Panc1 (cell line): ENCODE measurements around the gene SMIM29. TPM values are rescaled to one million over a fixed set of nuclear protein-coding genes. Genes with fewer than 3 reads are reported as not detected.

Experiments used
- ATAC-seq: fragments of 200-7000 bp; cut with Tn5 transposase; 2 replicates; pipeline ENCODE4 v1.9.1; 2020; ENCODE audit warnings: mild to moderate bottlenecking, moderate library complexity
- BruUV-seq: library from RNA; stranded (reverse); fragments of 400-500 nt; replicated peaks from 2 replicates; lab custom pipeline; 2021; lab: Mats Ljungman, UMichigan
- CTCF ChIA-PET: fragments of 300-600 bp; sonication (Branson Sonifier 250); formaldehyde crosslinking; loops from one replicate; lab custom pipeline; 2022; ENCODE audit warnings: antibody characterized with exemption; lab: Charles Lee
- POLR2A ChIA-PET: fragments of 300-600 bp; sonication (Branson Sonifier 250); formaldehyde crosslinking; loops from one replicate; lab custom pipeline; 2022; ENCODE audit warnings: antibody characterized with exemption; lab: Charles Lee
- DNase-seq: peaks from one replicate; pipeline ENCODE4 v3.0.0-alpha.2; 2010; ENCODE audit warnings: low read depth, low spot score
- H3K27ac ChIP-seq: 2 replicates; pipeline ENCODE4 v1.5.1; 2011; ENCODE audit warnings: mild to moderate bottlenecking, low read length, inconsistent platforms
- H3K27me3 ChIP-seq: fragments of 200-500 bp; sonication (Bioruptor generic); 2 replicates; pipeline ENCODE4 v1.6.0; 2014; ENCODE audit warnings: low read length, inconsistent platforms; ENCODE audit not compliant: control insufficient read depth, insufficient read depth
- H3K36me3 ChIP-seq: fragments of 200-500 bp; sonication (Bioruptor generic); 2 replicates; pipeline ENCODE4 v1.5.1; 2014; ENCODE audit warnings: inconsistent platforms, mild to moderate bottlenecking, low read length, moderate library complexity; ENCODE audit not compliant: control insufficient read depth, insufficient read depth
- H3K4me1 ChIP-seq: 2 replicates; pipeline ENCODE4 v1.5.1; 2011; ENCODE audit warnings: inconsistent platforms, mild to moderate bottlenecking, low read length, moderate library complexity; ENCODE audit not compliant: control insufficient read depth, insufficient read depth
- H3K4me3 ChIP-seq, 2 experiments: 2 replicates each; pipeline ENCODE4 v1.5.1; 2011 to 2012; ENCODE audit warnings: low read depth in 2 of 2, low read length in 2 of 2, mild to moderate bottlenecking in 2 of 2, inconsistent platforms in 1 of 2, moderate library complexity in 1 of 2
- H3K9me3 ChIP-seq: fragments of 200-500 bp; sonication (Bioruptor generic); 2 replicates; pipeline ENCODE4 v1.5.1; 2014; ENCODE audit warnings: low read depth, mild to moderate bottlenecking, inconsistent platforms, low read length, moderate library complexity; ENCODE audit not compliant: control insufficient read depth, insufficient read depth
- POLR2AphosphoS5 ChIP-seq: IDR thresholded peaks from 2 replicates; pipeline ENCODE4 v1.6.1; 2012; ENCODE audit warnings: mild to moderate bottlenecking, low read depth, low read length, moderate library complexity
- SIN3A ChIP-seq: IDR thresholded peaks from 2 replicates; pipeline ENCODE4 v1.6.1; 2012; ENCODE audit warnings: low read depth, mild to moderate bottlenecking, low read length, moderate library complexity, borderline replicate concordance; ENCODE audit not compliant: insufficient read depth
- TCF7L2 ChIP-seq: IDR thresholded peaks from 2 replicates; pipeline ENCODE4 v1.6.1; 2011; ENCODE audit warnings: mild to moderate bottlenecking, low read depth, low read length, inconsistent platforms
- in situ Hi-C: cut with HindIII; loops from 2 replicates; pipeline ENCODE4 v1.10.0; 2016; ENCODE audit warnings: low sequenced_read_pairs, low pct_unique_long_range_greater_than_20kb
- intact Hi-C: fragments of 100-400 bp; cut with micrococcal nuclease; formaldehyde crosslinking; loops from one replicate; pipeline ENCODE4 v1.10.0; 2022; ENCODE audit not compliant: unreplicated experiment
- total RNA-seq: library from RNA; stranded (reverse); gene quantifications from one replicate; pipeline ENCODE4 v1.2.1, GENCODE V29; 2021; ENCODE audit not compliant: unreplicated experiment
- TF ChIP-seq, protein P1 (sequence below), 2 experiments: IDR thresholded peaks; 2 replicates each; pipeline ENCODE4 v1.6.1; 2011 to 2012; ENCODE audit warnings: low read depth in 2 of 2, control low read depth in 1 of 2, low read length in 1 of 2, mild to moderate bottlenecking in 1 of 2, moderate library complexity in 1 of 2; ENCODE audit not compliant: insufficient read depth in 1 of 2
- TF ChIP-seq, protein P2 (sequence below): fragments of 450-650 bp; IDR thresholded peaks from 2 replicates; pipeline ENCODE4 v1.5.1; 2017; ENCODE audit warnings: mild to moderate bottlenecking

Gene SMIM29
- total RNA-seq, 1 experiment from 2014 or later = 35.6 TPM

DNA sequence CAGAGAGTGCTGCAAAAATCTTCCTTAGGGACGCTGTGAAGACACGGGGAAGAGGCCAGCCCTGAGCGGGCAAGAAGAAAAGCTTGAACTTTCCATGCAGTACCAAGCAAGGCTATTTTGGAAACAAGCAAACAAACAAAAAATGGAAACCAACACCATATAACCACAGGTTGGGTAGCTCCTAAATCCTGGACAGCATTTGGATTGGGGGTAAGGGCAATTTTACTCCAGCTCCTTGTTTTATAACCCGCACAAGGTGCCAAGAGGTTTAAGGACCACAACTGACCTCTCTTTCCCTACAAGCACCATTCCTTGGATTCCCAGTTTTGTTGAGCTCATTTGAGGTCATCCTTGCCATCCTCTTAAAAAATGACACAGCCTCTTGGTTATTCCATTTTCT, 31.4 kb upstream of the SMIM29 start:
- BruUV-seq = no TSS peak
- H3K4me1 ChIP-seq = no peaks in the 10 kb centered on the region
- ATAC-seq (no peak), DNase-seq (no peak)
- in situ Hi-C loops = no loop called here
- H3K36me3 ChIP-seq = no peaks in the 10 kb centered on the region; the same call in 1 of the 2 replicates
- ChIA-PET POLR2A (no interaction called here), CTCF (no interaction called here)
- no peaks in the 10 kb centered on the region for H3K9me3 ChIP-seq
- TF ChIP-seq, protein P1, sequence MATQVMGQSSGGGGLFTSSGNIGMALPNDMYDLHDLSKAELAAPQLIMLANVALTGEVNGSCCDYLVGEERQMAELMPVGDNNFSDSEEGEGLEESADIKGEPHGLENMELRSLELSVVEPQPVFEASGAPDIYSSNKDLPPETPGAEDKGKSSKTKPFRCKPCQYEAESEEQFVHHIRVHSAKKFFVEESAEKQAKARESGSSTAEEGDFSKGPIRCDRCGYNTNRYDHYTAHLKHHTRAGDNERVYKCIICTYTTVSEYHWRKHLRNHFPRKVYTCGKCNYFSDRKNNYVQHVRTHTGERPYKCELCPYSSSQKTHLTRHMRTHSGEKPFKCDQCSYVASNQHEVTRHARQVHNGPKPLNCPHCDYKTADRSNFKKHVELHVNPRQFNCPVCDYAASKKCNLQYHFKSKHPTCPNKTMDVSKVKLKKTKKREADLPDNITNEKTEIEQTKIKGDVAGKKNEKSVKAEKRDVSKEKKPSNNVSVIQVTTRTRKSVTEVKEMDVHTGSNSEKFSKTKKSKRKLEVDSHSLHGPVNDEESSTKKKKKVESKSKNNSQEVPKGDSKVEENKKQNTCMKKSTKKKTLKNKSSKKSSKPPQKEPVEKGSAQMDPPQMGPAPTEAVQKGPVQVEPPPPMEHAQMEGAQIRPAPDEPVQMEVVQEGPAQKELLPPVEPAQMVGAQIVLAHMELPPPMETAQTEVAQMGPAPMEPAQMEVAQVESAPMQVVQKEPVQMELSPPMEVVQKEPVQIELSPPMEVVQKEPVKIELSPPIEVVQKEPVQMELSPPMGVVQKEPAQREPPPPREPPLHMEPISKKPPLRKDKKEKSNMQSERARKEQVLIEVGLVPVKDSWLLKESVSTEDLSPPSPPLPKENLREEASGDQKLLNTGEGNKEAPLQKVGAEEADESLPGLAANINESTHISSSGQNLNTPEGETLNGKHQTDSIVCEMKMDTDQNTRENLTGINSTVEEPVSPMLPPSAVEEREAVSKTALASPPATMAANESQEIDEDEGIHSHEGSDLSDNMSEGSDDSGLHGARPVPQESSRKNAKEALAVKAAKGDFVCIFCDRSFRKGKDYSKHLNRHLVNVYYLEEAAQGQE (IDR thresholded peaks at IDR 0.05; ENCODE audit: insufficient read depth in 1 of 2, low read depth in 2 of 2, low read length in 1 of 2) = no peak
- TF ChIP-seq, protein P2, sequence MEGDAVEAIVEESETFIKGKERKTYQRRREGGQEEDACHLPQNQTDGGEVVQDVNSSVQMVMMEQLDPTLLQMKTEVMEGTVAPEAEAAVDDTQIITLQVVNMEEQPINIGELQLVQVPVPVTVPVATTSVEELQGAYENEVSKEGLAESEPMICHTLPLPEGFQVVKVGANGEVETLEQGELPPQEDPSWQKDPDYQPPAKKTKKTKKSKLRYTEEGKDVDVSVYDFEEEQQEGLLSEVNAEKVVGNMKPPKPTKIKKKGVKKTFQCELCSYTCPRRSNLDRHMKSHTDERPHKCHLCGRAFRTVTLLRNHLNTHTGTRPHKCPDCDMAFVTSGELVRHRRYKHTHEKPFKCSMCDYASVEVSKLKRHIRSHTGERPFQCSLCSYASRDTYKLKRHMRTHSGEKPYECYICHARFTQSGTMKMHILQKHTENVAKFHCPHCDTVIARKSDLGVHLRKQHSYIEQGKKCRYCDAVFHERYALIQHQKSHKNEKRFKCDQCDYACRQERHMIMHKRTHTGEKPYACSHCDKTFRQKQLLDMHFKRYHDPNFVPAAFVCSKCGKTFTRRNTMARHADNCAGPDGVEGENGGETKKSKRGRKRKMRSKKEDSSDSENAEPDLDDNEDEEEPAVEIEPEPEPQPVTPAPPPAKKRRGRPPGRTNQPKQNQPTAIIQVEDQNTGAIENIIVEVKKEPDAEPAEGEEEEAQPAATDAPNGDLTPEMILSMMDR = no peak
- no peak for TF ChIP-seq TCF7L2
- H3K4me3 ChIP-seq = no peak overlapping the region
- H3K27me3 ChIP-seq = no peaks in the 10 kb centered on the region
- no peak overlapping the region for H3K27ac ChIP-seq
- intact Hi-C loops = no loop called here

DNA sequence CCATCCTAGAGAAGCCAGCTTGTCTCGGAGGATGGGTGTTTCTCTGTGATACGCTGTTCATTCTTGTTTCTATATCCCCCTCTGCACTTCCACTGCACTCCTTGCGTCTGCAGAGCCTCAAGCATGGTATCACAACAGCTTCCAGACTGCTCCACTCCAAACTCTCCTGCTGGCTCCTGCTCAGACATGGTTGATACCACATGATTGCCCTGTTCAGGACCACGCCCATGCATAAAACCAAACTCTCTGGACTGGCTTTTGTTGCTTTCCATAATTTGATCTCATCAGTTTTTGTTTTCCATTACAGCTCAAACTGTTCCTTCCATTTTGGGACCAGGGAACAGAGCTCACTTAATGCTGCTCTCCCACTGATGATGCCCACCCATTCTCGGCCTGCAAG, 30.0 kb upstream of the SMIM29 start:
- CTCF ChIA-PET = no interaction called here
- Histone ChIP-seq H3K36me3 (no peaks in the 10 kb centered on the region), H3K27me3 (no peaks in the 10 kb centered on the region), H3K27ac (no peak overlapping the region), H3K4me1 (no peaks in the 10 kb centered on the region), H3K4me3 (no peak overlapping the region), H3K9me3 (no peaks in the 10 kb centered on the region)
- BruUV-seq = no TSS peak
- no peak for DNase-seq
- ATAC-seq = no peak
- intact Hi-C loops (no loop called here), in situ Hi-C loops (no loop called here)
- TF ChIP-seq POLR2AphosphoS5 (no peak), TCF7L2 (no peak), SIN3A (no peak)
- TF ChIP-seq, protein P1 (IDR thresholded peaks at IDR 0.05; ENCODE audit: insufficient read depth in 1 of 2, low read depth in 2 of 2, low read length in 1 of 2) = no peak
- TF ChIP-seq, protein P2 = no peak
- POLR2A ChIA-PET = no interaction called here
